IMR-90 (cell line): ENCODE results near the gene HGD. TPM values are rescaled to one million over a fixed set of nuclear protein-coding genes. Genes with fewer than 3 reads are reported as not detected.

Source experiments
- ATAC-seq: fragments of 200-7000 bp; cut with Tn5 transposase; 2 replicates; pipeline ENCODE4 v1.9.1; 2020; ENCODE audit warnings: low read depth, mild to moderate bottlenecking, moderate library complexity
- BruUV-seq: library from RNA; stranded (reverse); fragments of 400-500 nt; replicated peaks from 2 replicates; lab custom pipeline; 2021; lab: Mats Ljungman, UMichigan
- CTCF ChIA-PET: fragments of 300-600 bp; formaldehyde crosslinking; extraction: SDS; loops from one replicate; lab custom pipeline; 2021; ENCODE audit warnings: antibody characterized with exemption; lab: Yijun Ruan, JAX
- POLR2A ChIA-PET: fragments of 300-600 bp; sonication (Branson Sonifier 250); formaldehyde crosslinking; loops from one replicate; lab custom pipeline; 2022; ENCODE audit warnings: antibody characterized with exemption; ENCODE audit not compliant: unreplicated experiment; lab: Charles Lee
- DNase-seq: peaks from one replicate; pipeline ENCODE4 v3.0.0; 2013
- H2AFZ ChIP-seq: replicated peaks from 2 replicates; pipeline ENCODE3; 2013; ENCODE audit warnings: low read length, mild to moderate bottlenecking; ENCODE audit not compliant: poor library complexity
- H2AK5ac ChIP-seq: 2 replicates; pipeline ENCODE4 v1.6.1; 2013; ENCODE audit warnings: low read depth, low read length, inconsistent platforms
- H2AK9ac ChIP-seq: replicated peaks from 2 replicates; pipeline ENCODE3; 2013; ENCODE audit warnings: mild to moderate bottlenecking, low read depth, low read length, moderate library complexity; ENCODE audit not compliant: poor library complexity
- H2BK120ac ChIP-seq: 2 replicates; pipeline ENCODE4 v1.6.1; 2013; ENCODE audit warnings: low read depth, low read length, inconsistent platforms
- H2BK15ac ChIP-seq: 3 replicates; pipeline ENCODE4 v1.6.1; 2013; ENCODE audit warnings: low read depth, low read length, inconsistent platforms
- H2BK20ac ChIP-seq: 2 replicates; pipeline ENCODE4 v1.6.1; 2013; ENCODE audit warnings: low read depth, mild to moderate bottlenecking, inconsistent platforms, low read length, moderate library complexity
- H2BK5ac ChIP-seq: 2 replicates; pipeline ENCODE4 v1.6.1; 2013; ENCODE audit warnings: mild to moderate bottlenecking, low read depth, low read length, inconsistent platforms; ENCODE audit not compliant: poor library complexity, severe bottlenecking
- H3K14ac ChIP-seq: replicated peaks from 2 replicates; pipeline ENCODE4 v1.6.1; 2013; ENCODE audit warnings: low read depth, low read length, inconsistent platforms
- H3K18ac ChIP-seq: 2 replicates; pipeline ENCODE4 v1.6.1; 2013; ENCODE audit warnings: low read depth, low read length, control low read depth
- H3K23ac ChIP-seq: 2 replicates; pipeline ENCODE4 v1.6.1; 2013; ENCODE audit warnings: low read depth, low read length, inconsistent platforms
- H3K27ac ChIP-seq: 2 replicates; pipeline ENCODE4 v1.5.1; 2013; ENCODE audit warnings: mild to moderate bottlenecking, control low read depth, low read length; ENCODE audit not compliant: insufficient read depth
- H3K27me3 ChIP-seq: 2 replicates; pipeline ENCODE4 v1.6.1; 2013; ENCODE audit warnings: low read length; ENCODE audit not compliant: control insufficient read depth, insufficient read depth
- H3K36me3 ChIP-seq: 2 replicates; pipeline ENCODE4 v1.6.1; 2013; ENCODE audit warnings: low read length, mixed read lengths; ENCODE audit not compliant: control insufficient read depth, insufficient read depth
- H3K4ac ChIP-seq: 2 replicates; pipeline ENCODE4 v1.6.1; 2013; ENCODE audit warnings: low read depth, low read length, inconsistent platforms
- H3K4me1 ChIP-seq: 2 replicates; pipeline ENCODE4 v1.6.1; 2013; ENCODE audit warnings: low read length, mixed read lengths; ENCODE audit not compliant: control insufficient read depth, insufficient read depth
- H3K4me2 ChIP-seq: 2 replicates; pipeline ENCODE4 v1.6.1; 2013; ENCODE audit warnings: low read depth, mild to moderate bottlenecking, control low read depth, low read length, moderate library complexity
- H3K4me3 ChIP-seq: 2 replicates; pipeline ENCODE4 v1.5.1; 2013; ENCODE audit warnings: low read depth, mild to moderate bottlenecking, control low read depth, low read length, moderate library complexity; ENCODE audit not compliant: insufficient read depth
- H3K56ac ChIP-seq: 2 replicates; pipeline ENCODE4 v1.6.1; 2013; ENCODE audit warnings: low read length, inconsistent platforms; ENCODE audit not compliant: insufficient read depth; ENCODE audit errors: extremely low read depth
- H3K79me1 ChIP-seq, 2 experiments: 2 replicates each; pipeline ENCODE4 v1.6.1; 2013; ENCODE audit warnings: low read length in 2 of 2, inconsistent platforms in 1 of 2, low read depth in 1 of 2
- H3K9ac ChIP-seq: 2 replicates; pipeline ENCODE4 v1.6.1; 2013; ENCODE audit warnings: low read depth, low read length, control low read depth
- H3K9me1 ChIP-seq: 2 replicates; pipeline ENCODE4 v1.6.1; 2013; ENCODE audit warnings: low read length, inconsistent platforms; ENCODE audit not compliant: insufficient read depth
- H3K9me3 ChIP-seq: 2 replicates; pipeline ENCODE4 v1.6.1; 2013; ENCODE audit warnings: low read length; ENCODE audit not compliant: control insufficient read depth, insufficient read depth
- H4K20me1 ChIP-seq: 2 replicates; pipeline ENCODE4 v1.6.1; 2013; ENCODE audit warnings: low read length, inconsistent platforms; ENCODE audit not compliant: insufficient read depth
- H4K5ac ChIP-seq: 2 replicates; pipeline ENCODE4 v1.6.1; 2013; ENCODE audit warnings: mild to moderate bottlenecking, low read depth, low read length, control low read depth
- H4K8ac ChIP-seq, 2 experiments: 2 replicates each; pipeline ENCODE4 v1.6.1; 2013; ENCODE audit warnings: low read depth in 2 of 2, low read length in 2 of 2, control low read depth in 1 of 2, inconsistent platforms in 1 of 2
- H4K91ac ChIP-seq: 2 replicates; pipeline ENCODE4 v1.6.1; 2013; ENCODE audit warnings: low read depth, low read length, inconsistent platforms; ENCODE audit not compliant: insufficient read depth
- BHLHE40 ChIP-seq: fragments of 150-350 bp; IDR thresholded peaks from 2 replicates; pipeline ENCODE4 v1.6.1; 2016; ENCODE audit warnings: mild to moderate bottlenecking, low read depth, low read length
- CTCF ChIP-seq: conservative IDR thresholded peaks from 2 replicates; pipeline ENCODE4 v1.5.1; 2012; ENCODE audit warnings: mild to moderate bottlenecking, low read depth, low read length, improper control_type of control experiment
- ELK1 ChIP-seq: fragments of 150-350 bp; IDR thresholded peaks from 2 replicates; pipeline ENCODE4 v1.6.1; 2016; ENCODE audit warnings: low read depth, mild to moderate bottlenecking, low read length, moderate library complexity, borderline replicate concordance
- MAFK ChIP-seq: IDR thresholded peaks from 2 replicates; pipeline ENCODE4 v1.6.1; 2012; ENCODE audit warnings: low read depth, low read length, improper control_type of control experiment
- MXI1 ChIP-seq: IDR thresholded peaks from 2 replicates; pipeline ENCODE4 v1.6.1; 2012; ENCODE audit warnings: low read depth, mild to moderate bottlenecking, low read length, moderate library complexity, borderline replicate concordance
- RAD21 ChIP-seq: IDR thresholded peaks from 2 replicates; pipeline ENCODE4 v1.6.1; 2012; ENCODE audit warnings: low read length, improper control_type of control experiment
- SMC3 ChIP-seq: fragments of 150-350 bp; IDR thresholded peaks from 2 replicates; pipeline ENCODE4 v1.6.1; 2016; ENCODE audit warnings: low read depth, mild to moderate bottlenecking, antibody characterized with exemption, low read length, moderate library complexity
- WGBS, 2 experiments: methylation state at CpG; one replicate each; pipeline versions ENCODE4 v1.1.5 to v1.1.7; 2013; ENCODE audit warnings: missing lambda C conversion rate in 2 of 2; ENCODE audit not compliant: insufficient read length in 1 of 2; ENCODE audit errors: extremely low coverage in 2 of 2; 5-methylcytosine and 5-hydroxymethylcytosine counted together
- dilution Hi-C: fragments of 300-500 bp; cut with HindIII; formaldehyde crosslinking; loops from one replicate; pipeline ENCODE4 v1.14.3; 2018; ENCODE audit warnings: low sequenced_read_pairs; ENCODE audit not compliant: unreplicated experiment
- in situ Hi-C: fragments of 300-500 bp; cut with MboI; formaldehyde crosslinking; loops from 3 replicates; pipeline ENCODE4 v1.14.3; 2019; ENCODE audit warnings: low sequenced_read_pairs, inconsistent platforms, mixed read lengths
- intact Hi-C: fragments of 100-400 bp; cut with micrococcal nuclease; formaldehyde crosslinking; loops from 2 replicates; pipeline ENCODE4 v1.10.0; 2022
- polyA plus RNA-seq, 3 experiments: library from polyadenylated mRNA; depleted of rRNA; stranded (reverse); fragments of >200 nt; gene quantifications; 2 replicates each; pipeline ENCODE4 v1.2.3, GENCODE V29; 2012; ENCODE audit warnings: low replicate concordance in 1 of 3
- total RNA-seq: library from RNA; depleted of rRNA; stranded (reverse); fragments of >200 nt; gene quantifications from 2 replicates; pipeline ENCODE4 v1.2.3, GENCODE V29; 2012

The HGD gene
- total and polyA plus RNA-seq, 2 of the 4 experiments (the other 2 are of a cell fraction): 0.14 TPM; not detected in 1

DNA sequence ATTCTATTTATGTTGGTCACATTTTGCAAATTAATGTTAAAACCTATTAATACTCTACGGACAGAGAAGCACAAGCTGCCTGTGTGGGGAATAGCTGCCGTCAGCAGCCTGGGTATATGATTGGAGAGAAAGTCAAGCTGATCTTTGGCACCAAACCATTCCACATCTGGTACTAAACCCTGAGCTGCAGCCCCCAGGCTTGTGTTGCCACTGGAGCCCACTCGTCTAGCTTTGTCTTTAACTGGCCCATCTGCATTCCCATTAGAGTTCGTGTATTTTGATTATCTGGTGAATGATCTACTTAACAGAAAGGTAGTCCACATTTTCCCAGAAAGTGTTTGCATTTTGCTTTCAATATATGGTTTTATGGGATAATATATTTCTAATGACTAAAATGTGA lies 80.5 kb downstream of the HGD start:
- no peak overlapping the region for H2AFZ ChIP-seq
- no peak overlapping the region for H3K14ac ChIP-seq
- no peak overlapping the region for H3K56ac ChIP-seq
- WGBS, 2 experiments: no CpG with 5 or more reads among the region's 4 CpGs
- BruUV-seq: no TSS peak
- H3K4ac ChIP-seq: no peak overlapping the region
- H2BK15ac ChIP-seq: no peak overlapping the region
- no peak overlapping the region for H3K23ac ChIP-seq
- ChIA-PET POLR2A (no interaction called here), CTCF (no interaction called here)
- H3K36me3 ChIP-seq: peaks cover 16% of the 10 kb centered on the region
- no peak overlapping the region for H3K9ac ChIP-seq
- peaks cover 6% of the 10 kb centered on the region; the same call in 1 of the 2 replicates for H3K9me1 ChIP-seq
- no peaks in the 10 kb centered on the region for H3K4me1 ChIP-seq
- TF ChIP-seq BHLHE40: no peak
- TF ChIP-seq MAFK: no peak
- TF ChIP-seq MXI1: no peak
- no peak for TF ChIP-seq CTCF
- no peak for TF ChIP-seq ELK1
- TF ChIP-seq SMC3: no peak
- TF ChIP-seq RAD21: no peak
- H3K4me2 ChIP-seq: no peak overlapping the region
- H3K9me3 ChIP-seq: no peaks in the 10 kb centered on the region
- no peak overlapping the region for H4K91ac ChIP-seq
- peaks cover 14 to 27% of the 10 kb centered on the region in 2 experiments for H3K79me1 ChIP-seq
- no peak overlapping the region for H3K4me3 ChIP-seq
- no peak overlapping the region for H2BK20ac ChIP-seq
- H2BK120ac ChIP-seq: no peak overlapping the region
- no peak overlapping the region for H2AK5ac ChIP-seq
- no peak overlapping the region for H3K18ac ChIP-seq
- dilution Hi-C loops: no loop called here
- intact Hi-C loops: no loop called here
- H2AK9ac ChIP-seq: no peak overlapping the region
- no peak overlapping the region for H3K27ac ChIP-seq
- ATAC-seq: no peak
- no peak overlapping the region for H2BK5ac ChIP-seq
- in situ Hi-C loops: no loop called here
- no peak overlapping the region for H4K8ac ChIP-seq
- H4K5ac ChIP-seq: no peak overlapping the region
- H4K20me1 ChIP-seq: peaks cover 3% of the 10 kb centered on the region; the same call in 1 of the 2 replicates
- H3K27me3 ChIP-seq: no peaks in the 10 kb centered on the region
- no peak for DNase-seq
